ENCODE measurements around the gene OR10H3. TPM values are rescaled to one million over a fixed set of nuclear protein-coding genes. Genes with fewer than 3 reads are reported as not detected.

Gene OR10H3
- total and polyA plus RNA-seq, 2 of the 13 experiments (the other 11 are each of a cell fraction or from before 2014, with no cell fraction given) = not detected

GRCh38 chr19:15776264-15776663 is 38.5 kb downstream of the OR10H3 start (continued):
- TF ChIP-seq, protein P1, sequence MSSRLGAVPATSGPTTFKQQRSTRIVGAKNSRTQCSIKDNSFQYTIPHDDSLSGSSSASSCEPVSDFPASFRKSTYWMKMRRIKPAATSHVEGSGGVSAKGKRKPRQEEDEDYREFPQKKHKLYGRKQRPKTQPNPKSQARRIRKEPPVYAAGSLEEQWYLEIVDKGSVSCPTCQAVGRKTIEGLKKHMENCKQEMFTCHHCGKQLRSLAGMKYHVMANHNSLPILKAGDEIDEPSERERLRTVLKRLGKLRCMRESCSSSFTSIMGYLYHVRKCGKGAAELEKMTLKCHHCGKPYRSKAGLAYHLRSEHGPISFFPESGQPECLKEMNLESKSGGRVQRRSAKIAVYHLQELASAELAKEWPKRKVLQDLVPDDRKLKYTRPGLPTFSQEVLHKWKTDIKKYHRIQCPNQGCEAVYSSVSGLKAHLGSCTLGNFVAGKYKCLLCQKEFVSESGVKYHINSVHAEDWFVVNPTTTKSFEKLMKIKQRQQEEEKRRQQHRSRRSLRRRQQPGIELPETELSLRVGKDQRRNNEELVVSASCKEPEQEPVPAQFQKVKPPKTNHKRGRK (CRISPR knock-in tag; IDR thresholded peaks at IDR 0.05) = no peak
- TF ChIP-seq ETV5 (CRISPR knock-in tag; IDR thresholded peaks at IDR 0.05; ENCODE audit: borderline replicate concordance) (no peak), ZNF562 (CRISPR knock-in tag; IDR thresholded peaks at IDR 0.05; ENCODE audit: borderline replicate concordance) (no peak), GATAD2A (CRISPR knock-in tag; IDR thresholded peaks at IDR 0.05) (no peak), AHR (CRISPR knock-in tag; IDR thresholded peaks at IDR 0.05) (no peak), ZNF543 (CRISPR knock-in tag; IDR thresholded peaks at IDR 0.05) (no peak), SALL1 (CRISPR knock-in tag; IDR thresholded peaks at IDR 0.05) (no peak)

- Histone ChIP-seq H3K36me3 (replicated peaks in 1 of 2; ENCODE audit: control insufficient read depth in 1 of 2, insufficient read depth in 2 of 2, low read length in 2 of 2) (no peaks in the 10 kb centered on the region), H3K4me3 (replicated peaks in 1 of 3; ENCODE audit: insufficient read depth in 1 of 3, low read depth in 2 of 3, low read length in 3 of 3) (no peak overlapping the region), H3K27me3 (ENCODE audit: control insufficient read depth in 1 of 2, insufficient read depth in 2 of 2, low read length in 2 of 2) (no peaks in the 10 kb centered on the region; a peak in 1 of 5 replicates), H3K9ac (ENCODE audit: insufficient read depth, low read depth, low read length) (no peak overlapping the region), H4K20me1 (ENCODE audit: insufficient read depth, low read length) (no peaks in the 10 kb centered on the region), H3K27ac (ENCODE audit: extremely low read length, insufficient read depth, low read length) (no peak overlapping the region), H3K4me1 (ENCODE audit: insufficient read depth, low read length) (no peaks in the 10 kb centered on the region), H3K79me2 (ENCODE audit: insufficient read depth, low read length) (no peaks in the 10 kb centered on the region), H2AFZ (ENCODE audit: low read length) (no peak overlapping the region), H3K9me3 (ENCODE audit: low read length) (no peaks in the 10 kb centered on the region), H3K4me2 (ENCODE audit: low read depth, low read length) (no peak overlapping the region)
- 18% methylated on average over 8 of the region's 9 CpGs for WGBS (ENCODE audit: low lambda C conversion rate)
- CTCF ChIA-PET (ENCODE audit: low intra/inter-chr PET ratio, low total read pairs) = no interaction called here
- FAIRE-seq = no peak
- DNase-seq (ENCODE audit: low spot score) = no peak
- no TSS peak for BruUV-seq (replicated peaks)
- in situ Hi-C loops (cut with HindIII; ENCODE audit: extremely low pct_ligation_motif_present, low pct_unique_long_range_greater_than_20kb) = loop anchor here (5.0 kb wide), 1 partner anchor 100 kb away; no protein-coding TSS in a partner anchor
- ATAC-seq = no peak; the same call in 2 of the 3 replicates
- POLR2A ChIA-PET = interaction anchor here (0.7 kb wide), 1 partner anchor 101 kb away, joined by 3 read pairs; no protein-coding TSS in a partner anchor
- intact Hi-C loops (cut with micrococcal nuclease; ENCODE audit: unreplicated experiment) = no loop called here
- TF ChIP-seq, protein P2, sequence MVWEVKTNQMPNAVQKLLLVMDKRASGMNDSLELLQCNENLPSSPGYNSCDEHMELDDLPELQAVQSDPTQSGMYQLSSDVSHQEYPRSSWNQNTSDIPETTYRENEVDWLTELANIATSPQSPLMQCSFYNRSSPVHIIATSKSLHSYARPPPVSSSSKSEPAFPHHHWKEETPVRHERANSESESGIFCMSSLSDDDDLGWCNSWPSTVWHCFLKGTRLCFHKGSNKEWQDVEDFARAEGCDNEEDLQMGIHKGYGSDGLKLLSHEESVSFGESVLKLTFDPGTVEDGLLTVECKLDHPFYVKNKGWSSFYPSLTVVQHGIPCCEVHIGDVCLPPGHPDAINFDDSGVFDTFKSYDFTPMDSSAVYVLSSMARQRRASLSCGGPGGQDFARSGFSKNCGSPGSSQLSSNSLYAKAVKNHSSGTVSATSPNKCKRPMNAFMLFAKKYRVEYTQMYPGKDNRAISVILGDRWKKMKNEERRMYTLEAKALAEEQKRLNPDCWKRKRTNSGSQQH (CRISPR knock-in tag; IDR thresholded peaks at IDR 0.05; ENCODE audit: low read depth) = no peak
- TF ChIP-seq GTF3A (CRISPR knock-in tag; conservative IDR thresholded peaks at IDR 0.05) = no peak
- no peak for TF ChIP-seq RNF219 (CRISPR knock-in tag; IDR thresholded peaks at IDR 0.05)
- no peak for TF ChIP-seq ZNF503 (CRISPR knock-in tag; IDR thresholded peaks at IDR 0.05)
- no peak for TF ChIP-seq ZNF652 (CRISPR knock-in tag; IDR thresholded peaks at IDR 0.05; ENCODE audit: borderline replicate concordance, low read depth)
- TF ChIP-seq ZFP36L1 (CRISPR knock-in tag; IDR thresholded peaks at IDR 0.05) = no peak
- no peak for TF ChIP-seq MAX (IDR thresholded peaks at IDR 0.05)
Observed at GRCh38 chr19:15776991-15777970, 39.5 kb downstream of the OR10H3 start.
